Measurements from ENCODE around the gene MYO7B. TPM values are rescaled to one million over a fixed set of nuclear protein-coding genes. Genes with fewer than 3 reads are reported as not detected.

MYO7B gene
- total RNA-seq, 4 donors from 2014 or later: 2.3 to 13.0 (median 4.8) TPM

- 77 to 82% methylated on average over 8 of the region's 8 CpGs for whole genome bisulfite sequencing, 2 donors
Observed at GRCh38 chr2:127685410-127686080, 150.1 kb downstream of the MYO7B start.

More at GRCh38 chr2:127685410-127686080, 150.1 kb downstream of the MYO7B start:
- intact Hi-C loops (cut with DNase I; ENCODE audit: low total_unique reads): no loop called here
- no peak for TF ChIP-seq CTCF (IDR thresholded peaks at IDR 0.05)
- no peak for TF ChIP-seq POLR2A (IDR thresholded peaks at IDR 0.05)
- peak in 1 of 2 donors; percentile 78 for DNase-seq (ENCODE audit: low spot score in 2 of 2)
- no peak overlapping the region for H3K4me3 ChIP-seq (ENCODE audit: low read depth, poor library complexity, severe bottlenecking)

Other genes with a start within 250 kb of the MYO7B start
- 10 to 100 TPM; 23.7 to 47.5 (median 32.1) TPM for gene ERCC3, start 241.5 kb upstream of the MYO7B start, total RNA-seq
- 10 to 100 TPM; 58.9 to 68.5 (median 63.0) TPM for gene MAP3K2, start 147.7 kb upstream of the MYO7B start, total RNA-seq
- gene PROC, start 117.3 kb upstream of the MYO7B start, total RNA-seq: not detected
- 10 to 100 TPM; 22.7 to 47.1 (median 33.2) TPM for gene IWS1, start 9.2 kb upstream of the MYO7B start, total RNA-seq
- under 1 TPM in 1 of 4 donors, not detected in 3; 0.88 TPM for gene GPR17, start 110.5 kb downstream of the MYO7B start, total RNA-seq
- gene LIMS2, start 139.8 kb downstream of the MYO7B start, total RNA-seq: 10 to 100 TPM in 2 of 4 donors, 1 to 10 TPM in 2; 7.5 to 19.4 (median 11.4) TPM
- 10 to 100 TPM in 3 of 4 donors, 1 to 10 TPM in 1; 9.7 to 16.3 (median 13.7) TPM for gene SFT2D3, start 165.8 kb downstream of the MYO7B start, total RNA-seq

Data from lower leg skin (tissue), 4 donors.